NCI-H146 (cell line): ENCODE measurements around the gene SETD3.

Source experiments
- DNase-seq: peaks from one replicate; lab custom pipeline; 2025; lab: John Stamatoyannopoulos, UW

SETD3 gene

DNA sequence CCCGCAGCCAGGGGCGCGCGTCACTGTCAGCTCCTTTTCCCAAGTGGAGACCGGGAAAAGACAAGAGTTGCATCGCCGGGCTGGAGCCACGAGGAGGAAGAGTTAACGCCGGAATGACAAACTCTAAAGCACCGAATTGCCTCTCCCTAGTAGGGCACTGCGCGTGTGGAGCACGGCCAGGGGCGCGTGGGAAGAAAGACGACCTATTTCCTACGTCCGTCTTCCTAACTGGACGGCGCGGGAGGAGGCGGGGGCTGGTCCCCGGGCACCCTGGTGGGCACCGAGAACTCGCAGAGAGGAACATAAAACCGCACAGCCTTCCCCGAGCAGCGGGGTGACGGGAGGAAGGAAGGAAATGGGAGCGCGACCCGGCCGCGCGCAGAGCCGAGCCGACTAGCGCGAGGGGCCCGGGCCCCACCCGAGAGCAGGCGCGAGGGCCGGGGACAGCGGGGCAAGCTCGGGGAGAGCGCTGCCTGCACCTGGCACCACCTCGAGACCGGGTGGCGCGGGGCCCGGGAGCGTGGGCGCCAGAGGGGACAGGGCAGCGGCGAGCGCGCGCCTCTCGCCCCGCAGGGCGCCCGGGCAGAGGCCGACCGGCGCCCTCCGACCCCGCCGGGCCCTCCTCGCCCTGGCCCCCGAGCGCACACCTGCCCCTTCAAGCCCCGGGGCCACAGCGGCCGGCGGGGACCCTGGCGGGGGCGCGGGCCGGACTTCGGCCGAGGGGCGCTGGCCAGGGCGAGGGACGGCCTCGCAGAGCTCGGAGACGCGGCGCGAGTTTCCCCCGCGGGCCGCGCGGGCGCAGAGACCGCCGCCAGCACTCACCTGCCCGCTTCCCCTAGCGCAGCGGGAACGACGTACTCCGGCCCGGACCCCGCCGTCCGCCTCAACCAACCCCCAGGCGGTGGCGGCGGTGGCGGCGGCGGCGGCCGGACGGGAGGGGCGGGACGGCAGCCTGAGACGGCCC lies at the start of gene SETD3:
TSS of gene SETD3 (minus strand) at position 954 of the 964 bp plus-strand sequence. CDS start 15,054 bp downstream, outside the sequence.
- DNase-seq = peak; percentile 30

DNA sequence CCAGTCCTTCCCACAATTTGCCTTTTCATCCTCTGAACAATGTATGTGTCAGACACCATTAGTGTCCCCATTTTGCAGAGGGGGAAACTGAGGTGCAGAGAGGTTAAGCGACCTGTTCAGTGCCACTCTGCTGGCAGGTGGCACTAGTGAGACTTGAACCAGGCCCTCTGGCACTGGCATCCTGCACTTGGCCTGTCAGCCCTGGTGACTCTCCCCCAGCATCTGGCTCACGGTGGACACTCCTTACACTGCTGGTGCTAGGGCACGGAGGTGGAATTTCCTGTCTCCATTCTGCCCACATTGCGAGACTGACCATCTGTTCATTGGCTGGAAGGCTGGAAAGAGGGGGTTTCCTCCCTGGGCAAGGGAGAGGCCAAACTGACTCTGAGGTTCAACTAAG lies 49.2 kb upstream of the SETD3 start:
- DNase-seq = no peak

DNA sequence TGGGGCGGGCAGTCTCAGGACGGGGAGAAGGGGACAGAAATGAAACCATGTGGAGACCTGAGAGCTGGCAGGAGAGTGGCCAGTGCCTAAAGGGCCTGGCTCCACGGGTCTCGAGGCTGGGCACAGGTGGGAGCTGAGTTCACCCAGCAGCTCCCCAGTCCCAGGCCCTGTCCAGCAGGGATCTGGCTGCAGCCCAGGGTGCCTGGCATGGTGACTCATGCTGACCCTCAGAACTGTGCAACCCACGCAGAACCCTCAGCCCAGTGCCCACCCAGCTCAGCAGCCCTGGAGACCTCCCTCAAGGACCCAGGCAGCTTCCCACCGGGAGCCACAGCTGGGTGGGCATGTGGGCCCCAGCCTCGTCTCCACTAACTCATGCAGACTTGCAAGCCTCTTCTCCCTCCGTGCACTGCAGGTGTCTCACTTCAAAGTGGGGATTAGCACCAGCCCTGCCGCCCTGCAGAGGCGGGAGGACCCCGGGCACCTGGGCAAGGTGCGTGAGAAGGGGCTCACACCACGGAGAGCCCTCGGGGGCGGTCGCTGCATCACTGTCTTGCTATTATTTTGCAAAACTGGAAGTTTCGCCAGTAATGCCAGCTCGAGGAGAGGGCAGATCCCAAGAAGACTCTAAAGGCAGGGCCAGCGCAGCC lies 46.9 kb upstream of the SETD3 start:
- DNase-seq = no peak

GRCh38 chr14:99527026-99527425 lies 46.4 kb upstream of the SETD3 start:
- DNase-seq = no peak

DNA sequence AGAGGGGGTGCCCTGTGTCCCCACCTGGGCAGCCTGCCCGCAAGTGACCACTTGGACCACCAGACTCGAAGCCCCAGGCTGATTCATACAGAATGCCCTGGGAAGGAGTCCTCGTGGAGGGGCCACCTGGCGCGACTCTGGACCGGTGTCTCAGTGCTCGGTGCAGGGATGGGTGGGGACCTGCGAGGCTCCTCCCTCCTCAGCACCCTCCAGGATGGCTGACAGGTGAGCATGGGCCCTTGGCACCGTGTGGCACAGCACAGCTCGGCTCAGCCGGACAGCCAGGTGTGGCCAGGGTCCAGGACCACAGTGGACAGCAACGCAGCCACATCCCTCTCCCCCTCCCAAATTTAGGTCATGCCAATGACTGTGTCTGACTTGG lies 45.0 kb upstream of the SETD3 start:
- DNase-seq = no peak

- no peak for DNase-seq
Measured at GRCh38 chr14:99524804-99525698, 44.4 kb upstream of the SETD3 start.

DNA sequence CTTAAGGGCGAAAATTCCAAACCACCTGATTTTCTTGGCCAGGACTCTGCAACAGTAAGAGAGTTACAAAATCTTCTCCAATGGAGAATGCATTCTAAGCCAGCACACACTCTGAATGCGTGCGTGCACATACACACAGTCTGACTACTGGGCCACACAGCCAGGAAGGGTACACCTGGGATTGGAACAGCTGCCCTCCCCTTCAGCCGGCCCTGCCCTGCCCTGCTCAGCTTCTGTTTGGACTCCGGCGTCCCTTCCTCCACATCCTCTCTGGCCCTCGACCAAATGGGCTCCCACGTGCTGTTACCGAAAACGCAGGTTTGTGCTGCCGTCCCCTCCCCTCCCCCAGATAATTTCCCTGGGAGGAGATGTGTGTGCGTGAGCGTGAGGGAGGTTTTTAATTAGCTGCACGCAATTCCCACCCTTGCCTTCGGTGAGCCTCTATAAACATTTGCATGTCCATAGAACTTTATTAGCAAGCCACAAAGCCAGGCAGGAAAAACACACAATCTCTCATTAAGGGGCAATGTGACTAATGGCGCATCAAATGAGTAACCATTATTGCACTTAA lies 43.5 kb upstream of the SETD3 start:
- DNase-seq = no peak

DNA sequence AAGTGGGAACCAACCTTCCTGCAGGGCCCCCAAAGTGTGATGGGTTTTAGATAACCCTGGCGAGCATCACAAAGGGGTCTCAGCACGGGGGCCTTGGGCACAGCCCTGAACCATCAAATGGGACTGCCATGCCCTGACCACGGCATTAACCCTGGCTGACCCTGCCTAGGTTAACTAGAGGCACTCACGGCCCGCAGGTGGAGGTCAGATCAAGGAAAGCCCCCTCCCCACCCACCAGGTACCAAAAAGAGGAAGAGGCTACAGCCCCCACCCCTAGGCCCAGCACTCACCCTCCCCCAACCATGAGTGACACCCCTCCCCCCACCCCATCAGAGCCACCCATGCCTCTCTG lies 43.0 kb upstream of the SETD3 start:
- DNase-seq = no peak

GRCh38 chr14:99522934-99523703 lies 42.5 kb upstream of the SETD3 start:
- DNase-seq = no peak

- no peak for DNase-seq
Measured at GRCh38 chr14:99522457-99522891, 41.8 kb upstream of the SETD3 start.

GRCh38 chr14:99522025-99522401 lies 41.4 kb upstream of the SETD3 start:
- no peak for DNase-seq

- no peak for DNase-seq
Measured at GRCh38 chr14:99521176-99522024, 40.7 kb upstream of the SETD3 start.

- DNase-seq = no peak
Measured at GRCh38 chr14:99520571-99521081, 40.0 kb upstream of the SETD3 start.

- no peak for DNase-seq
Measured at GRCh38 chr14:99519931-99520421, 39.3 kb upstream of the SETD3 start.

DNA sequence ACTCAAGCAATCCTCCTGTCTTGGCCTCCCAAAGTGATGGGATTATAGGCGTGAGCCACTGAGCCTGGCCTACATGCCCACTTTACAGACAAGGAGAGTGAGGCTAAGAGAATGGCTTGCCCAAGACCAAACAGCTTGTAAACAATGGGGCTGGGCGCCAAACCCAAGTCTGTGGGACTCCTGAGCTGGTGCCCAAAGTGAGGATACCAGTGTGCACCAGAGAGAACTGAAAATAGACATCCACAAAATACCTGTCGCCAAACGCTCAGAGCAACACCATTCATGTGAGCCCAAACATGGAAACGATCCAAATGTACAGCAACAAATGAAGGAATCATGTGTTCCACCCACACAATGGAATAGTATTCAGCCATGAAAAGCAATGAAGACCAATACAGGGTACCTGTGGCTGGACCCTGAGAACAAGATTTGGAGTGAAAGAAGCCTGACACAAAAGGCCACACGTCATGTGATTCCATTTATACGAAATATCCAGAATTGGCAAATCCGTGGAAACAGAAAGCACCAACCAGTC lies 38.8 kb upstream of the SETD3 start:
- DNase-seq = no peak

- DNase-seq = peak; percentile 49
Measured at GRCh38 chr14:99518441-99519346, 38.0 kb upstream of the SETD3 start.

DNA sequence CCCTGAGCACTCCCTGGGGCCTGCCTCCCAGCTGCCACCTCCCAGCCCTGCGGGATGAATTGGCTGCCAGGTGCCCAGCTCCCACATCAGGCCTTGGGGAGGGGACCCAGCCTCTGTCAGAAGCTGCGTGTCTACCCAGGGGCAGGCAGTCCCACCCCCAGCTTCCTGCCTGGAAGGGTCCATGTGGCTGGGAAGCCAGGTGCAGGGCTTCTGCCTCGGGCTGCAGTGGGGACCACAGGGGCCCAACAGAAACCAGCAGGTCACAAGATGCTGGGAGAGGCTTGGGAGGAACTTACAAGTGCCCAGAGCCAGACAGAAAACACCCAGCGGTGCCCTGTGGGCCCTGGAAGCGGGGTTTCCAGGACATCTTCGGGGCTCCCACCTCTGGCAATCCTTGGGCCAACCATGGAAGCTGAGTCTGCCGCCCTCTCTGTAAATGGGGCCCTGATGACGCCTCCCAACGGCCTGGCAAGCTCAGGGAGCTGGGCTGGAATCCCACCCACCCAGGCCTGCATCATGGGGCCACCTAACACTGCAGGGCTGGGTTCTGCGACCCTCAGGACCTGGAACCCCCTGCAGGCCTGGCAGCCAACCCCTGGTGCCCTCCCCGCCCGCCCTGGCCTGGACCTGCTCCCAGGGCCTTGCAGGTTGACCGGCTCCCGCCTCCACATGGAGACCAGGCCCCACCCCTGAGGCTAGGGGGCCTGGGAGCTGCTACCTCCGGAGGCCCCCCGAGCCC lies 37.2 kb upstream of the SETD3 start:
- no peak for DNase-seq
